ENCODE data around the gene UBE2D3.

Gene UBE2D3

DNA sequence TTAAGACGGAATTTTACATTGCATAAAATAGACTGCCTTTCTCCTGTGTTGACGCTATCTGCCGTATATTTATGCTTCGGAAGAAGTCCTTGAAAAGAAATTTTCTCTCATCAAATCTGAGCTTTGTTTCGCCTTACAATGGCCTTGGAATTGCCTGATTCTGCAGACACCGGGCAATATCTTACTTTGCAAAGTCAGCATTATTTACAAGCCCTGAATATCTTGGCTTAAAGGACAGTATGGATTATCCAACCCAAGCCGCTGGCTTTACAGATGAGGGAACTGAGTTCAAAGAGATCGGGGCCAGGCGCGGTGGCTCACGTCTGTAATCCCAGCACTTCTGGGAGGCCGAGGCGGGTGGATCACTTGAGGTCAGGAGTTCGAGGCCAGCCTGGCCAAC lies 65.4 kb downstream of the UBE2D3 start:
- no peak for DNase-seq
- Mint-ChIP-seq H3K27ac (no peak overlapping the region), H3K4me3 (peak overlapping the region; percentile 93), H3K9me3 (no peaks in the 10 kb centered on the region), H3K4me1 (ENCODE audit: low read depth) (peaks cover 38% of the 10 kb centered on the region), H3K27me3 (no peaks in the 10 kb centered on the region), H3K36me3 (ENCODE audit: low read depth) (peaks cover 7% of the 10 kb centered on the region)

DNA sequence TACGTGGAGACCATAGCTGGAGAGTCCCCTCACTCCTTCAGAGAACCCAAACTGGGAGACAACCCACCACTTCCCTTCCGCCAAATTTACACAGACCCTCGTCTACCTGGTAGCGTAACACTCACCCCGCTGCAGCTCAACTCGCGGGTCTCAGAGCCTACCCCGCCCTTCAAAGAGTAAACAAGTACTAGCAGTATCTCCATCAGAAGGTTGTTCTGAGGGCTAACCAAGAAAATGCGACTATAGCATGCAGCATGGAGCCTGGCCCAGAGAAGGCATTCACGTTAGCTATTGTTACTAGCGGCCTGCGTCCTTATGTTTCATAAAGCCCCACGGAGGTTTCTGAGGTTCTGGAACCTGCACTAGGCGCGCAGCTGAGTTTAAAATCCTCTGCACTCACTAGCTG lies 66.1 kb downstream of the UBE2D3 start:
- no peaks in the 10 kb centered on the region for H3K9me3 Mint-ChIP-seq
- peak overlapping the region; percentile 58 for H3K27ac Mint-ChIP-seq

DNA sequence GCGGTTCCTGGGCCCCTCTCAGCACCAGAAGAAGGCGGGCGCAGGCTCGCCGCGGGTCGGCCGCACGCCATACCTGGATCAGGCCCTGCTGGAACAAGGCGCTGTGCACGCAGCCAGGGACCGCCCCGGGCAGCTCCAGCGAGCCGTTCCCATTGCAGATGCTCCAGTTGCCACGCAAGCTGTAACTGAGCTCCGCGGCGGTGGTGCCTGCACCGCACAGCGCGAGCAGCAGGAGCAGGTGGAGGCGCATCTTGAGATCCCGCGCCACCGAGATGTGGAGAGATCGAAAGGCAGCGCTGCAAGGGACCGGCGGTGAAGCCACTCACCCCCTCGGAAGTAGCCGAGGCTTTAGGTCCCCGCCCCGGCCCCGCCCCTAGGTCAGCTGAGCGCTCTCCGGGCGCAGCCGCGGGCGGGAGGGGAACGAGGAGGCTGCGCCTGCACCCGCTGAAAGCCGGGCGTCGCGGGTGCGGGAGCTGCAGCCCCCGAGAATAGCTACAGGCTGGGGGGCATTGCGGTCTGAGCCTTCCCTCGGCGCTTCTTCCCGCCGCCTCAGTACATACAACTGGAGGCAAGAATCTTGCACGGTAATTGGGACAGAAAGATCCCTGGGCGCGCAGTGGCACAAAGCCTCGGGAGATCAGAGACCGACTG lies 66.6 kb downstream of the UBE2D3 start, which contains the start of gene MANBA:
Gene MANBA, minus strand, starts transcription at position 324 of the 651 bp plus-strand sequence. Its CDS starts 74 bp downstream, at position 250.
- Mint-ChIP-seq H3K4me3 (peak within 1 kb of the TSS; percentile 93), H3K4me1 (ENCODE audit: low read depth) (peaks cover 42% of the 10 kb centered on the region), H3K9me3 (no peaks in the 10 kb centered on the region), H3K27me3 (no peaks in the 10 kb centered on the region), H3K27ac (peak within 1 kb of the TSS; percentile 91), H3K36me3 (ENCODE audit: low read depth) (peaks cover 7% of the 10 kb centered on the region)
- peak; percentile 88 for DNase-seq

More for the DNA sequence above, 66.1 kb downstream of the UBE2D3 start:
- H3K36me3 Mint-ChIP-seq (ENCODE audit: low read depth): peaks cover 7% of the 10 kb centered on the region
- H3K27me3 Mint-ChIP-seq: no peaks in the 10 kb centered on the region
- DNase-seq: no peak
- peak overlapping the region; percentile 93 for H3K4me3 Mint-ChIP-seq
- peaks cover 39% of the 10 kb centered on the region for H3K4me1 Mint-ChIP-seq (ENCODE audit: low read depth)

DNA sequence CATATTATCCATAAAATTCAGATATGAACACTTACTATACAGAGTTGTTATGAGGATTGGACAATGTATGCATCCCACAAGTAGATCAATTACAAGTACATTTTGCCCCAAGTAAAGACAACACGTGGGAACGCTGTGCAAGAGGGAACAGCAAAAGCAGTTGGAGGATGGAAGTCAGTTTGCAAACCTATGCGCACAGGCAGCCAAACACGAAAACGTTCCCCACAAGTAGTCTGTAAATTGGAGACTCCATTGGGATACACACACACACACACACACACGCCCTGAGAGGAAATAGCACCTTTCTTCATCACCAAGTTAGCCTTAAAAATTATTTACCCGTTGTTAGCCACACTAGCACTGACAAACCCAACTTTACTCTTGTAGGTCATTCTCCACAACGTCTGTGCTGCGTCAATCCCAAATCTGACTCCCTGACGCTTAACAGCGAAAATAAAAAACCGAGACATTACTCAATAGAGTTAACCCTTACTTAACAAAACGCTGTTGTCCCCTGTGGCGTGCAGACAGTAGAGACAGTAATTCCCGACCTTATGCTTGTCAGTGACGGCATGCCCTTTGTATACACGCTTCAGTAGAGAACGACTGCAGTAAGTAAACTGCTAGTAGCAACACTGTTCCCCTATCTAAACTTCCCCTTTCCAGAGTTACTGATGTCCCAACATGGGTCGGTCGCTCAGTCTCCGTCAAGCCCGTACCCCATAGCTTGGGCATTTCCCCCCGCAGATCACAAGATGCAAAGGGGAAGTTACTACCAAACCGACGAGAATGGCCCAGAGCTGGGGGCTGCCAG lies 67.3 kb downstream of the UBE2D3 start:
- peaks cover 42% of the 10 kb centered on the region for H3K4me1 Mint-ChIP-seq (ENCODE audit: low read depth)
- H3K27me3 Mint-ChIP-seq: no peaks in the 10 kb centered on the region
- no peak for DNase-seq
- H3K27ac Mint-ChIP-seq: peak overlapping the region; percentile 91
- peaks cover 8% of the 10 kb centered on the region for H3K36me3 Mint-ChIP-seq (ENCODE audit: low read depth)
- peak overlapping the region; percentile 93 for H3K4me3 Mint-ChIP-seq
- peaks cover under 1% of the 10 kb centered on the region for H3K9me3 Mint-ChIP-seq

DNA sequence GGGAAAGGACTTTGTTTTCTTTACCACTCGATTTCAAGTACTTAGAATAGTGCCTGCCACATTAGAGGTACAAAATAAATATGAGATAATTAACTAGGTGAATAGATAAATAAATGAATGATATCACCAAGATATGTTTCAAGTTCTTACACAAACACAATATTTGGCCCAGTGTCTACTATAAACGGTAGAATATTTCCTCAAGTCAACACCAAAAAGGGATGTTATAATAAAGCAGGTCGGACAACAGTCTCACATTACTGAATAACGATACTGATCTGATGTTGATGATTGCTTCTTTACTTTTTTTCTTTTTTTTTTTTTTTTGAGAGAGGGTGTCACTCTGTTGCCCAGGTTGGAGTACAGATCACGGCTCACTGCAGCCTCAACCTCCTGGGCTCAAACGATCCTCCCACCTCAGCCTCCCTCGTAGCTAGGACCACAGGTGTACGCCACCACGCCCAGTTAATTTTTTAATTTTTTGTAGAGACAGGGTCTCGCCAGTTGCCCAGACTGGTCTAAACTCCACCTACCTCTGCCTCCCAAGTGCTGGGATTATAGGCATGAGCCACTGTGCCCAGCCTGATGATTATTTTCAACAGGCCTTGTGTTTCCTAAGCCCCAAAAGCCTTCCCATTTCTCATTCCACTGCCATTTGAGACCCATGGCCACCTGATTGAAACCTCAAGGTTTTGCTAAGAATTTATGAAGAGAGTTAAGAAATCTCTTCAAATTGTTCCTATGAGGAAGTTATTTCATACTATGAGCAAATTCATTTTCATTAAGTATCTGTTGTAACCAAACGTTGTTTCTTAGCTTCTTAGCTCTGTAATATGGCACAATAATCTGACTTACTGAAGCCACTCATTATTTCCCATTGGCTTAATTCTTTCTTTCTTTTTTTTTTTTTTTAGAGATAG lies 68.8 kb downstream of the UBE2D3 start:
- Mint-ChIP-seq H3K27ac (no peak overlapping the region), H3K9me3 (peaks cover 4% of the 10 kb centered on the region), H3K4me3 (no peak overlapping the region), H3K27me3 (no peaks in the 10 kb centered on the region), H3K36me3 (ENCODE audit: low read depth) (peaks cover 11% of the 10 kb centered on the region), H3K4me1 (ENCODE audit: low read depth) (peaks cover 44% of the 10 kb centered on the region)
- no peak for DNase-seq

DNA sequence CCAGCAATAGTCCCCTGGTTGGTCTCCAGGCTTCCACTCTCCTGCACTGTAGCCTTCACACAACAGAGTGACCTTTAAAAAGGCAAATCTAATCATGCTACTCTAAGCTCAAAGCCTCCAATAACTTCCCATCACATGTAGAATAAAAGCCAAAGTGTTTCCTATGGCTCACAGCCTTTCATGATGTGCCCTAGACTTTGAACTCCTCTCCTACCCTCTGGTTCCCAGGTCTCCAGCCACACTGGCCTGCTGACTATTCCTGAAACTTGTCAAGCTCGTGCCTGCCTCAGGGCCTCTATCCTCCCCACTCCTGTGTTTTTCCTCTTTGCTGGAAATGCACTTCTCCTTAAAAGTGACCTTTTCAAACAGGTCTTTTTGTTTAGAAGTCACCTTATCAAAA lies 69.7 kb downstream of the UBE2D3 start:
- peaks cover 11% of the 10 kb centered on the region for H3K36me3 Mint-ChIP-seq (ENCODE audit: low read depth)
- no peak for DNase-seq
- H3K9me3 Mint-ChIP-seq: peaks cover 4% of the 10 kb centered on the region
- H3K27ac Mint-ChIP-seq: no peak overlapping the region
- H3K4me3 Mint-ChIP-seq: no peak overlapping the region
- H3K4me1 Mint-ChIP-seq (ENCODE audit: low read depth): peaks cover 44% of the 10 kb centered on the region
- no peaks in the 10 kb centered on the region for H3K27me3 Mint-ChIP-seq

DNA sequence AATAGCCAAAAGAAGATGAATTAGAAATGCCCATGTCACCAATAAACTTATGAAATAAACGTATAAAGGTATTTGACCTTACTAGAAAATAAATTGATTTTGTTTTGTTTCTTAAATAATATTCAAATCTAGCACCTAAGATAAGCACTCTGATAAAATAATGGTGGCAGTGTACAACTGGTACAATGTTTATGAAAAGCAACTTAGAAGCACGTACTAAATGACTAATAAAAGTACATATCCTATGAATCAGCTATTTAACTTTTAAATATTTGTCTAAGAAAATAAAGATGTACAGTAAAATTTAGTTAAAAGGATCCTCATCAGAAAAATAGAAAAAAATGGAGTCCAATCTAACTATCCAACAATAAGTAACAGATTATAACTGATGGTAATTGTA lies 73.3 kb downstream of the UBE2D3 start:
- H3K4me3 Mint-ChIP-seq: no peak overlapping the region
- H3K4me1 Mint-ChIP-seq (ENCODE audit: low read depth): peaks cover 20% of the 10 kb centered on the region
- no peaks in the 10 kb centered on the region for H3K27me3 Mint-ChIP-seq
- H3K9me3 Mint-ChIP-seq: peaks cover 4% of the 10 kb centered on the region
- no peak for DNase-seq
- peaks cover 15% of the 10 kb centered on the region for H3K36me3 Mint-ChIP-seq (ENCODE audit: low read depth)
- no peak overlapping the region for H3K27ac Mint-ChIP-seq

DNA sequence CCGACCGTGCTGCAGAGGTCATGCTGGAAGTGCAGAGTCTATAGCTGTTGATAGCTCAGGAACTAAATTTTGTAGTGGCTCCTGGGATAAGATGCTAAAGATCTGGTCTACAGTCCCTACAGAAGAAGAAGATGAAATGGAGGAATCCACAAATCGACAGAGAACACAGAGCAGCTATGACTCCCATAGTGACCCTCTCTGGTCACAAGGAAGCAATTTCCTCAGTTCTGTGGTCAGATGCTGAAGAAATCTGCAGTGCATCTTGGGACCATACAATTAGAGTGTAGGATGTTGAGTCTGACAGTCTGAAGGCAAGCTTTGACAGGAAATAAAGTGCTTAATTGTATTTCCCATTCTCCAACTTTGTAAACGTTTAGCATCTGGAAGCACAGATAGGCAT lies 75.4 kb downstream of the UBE2D3 start:
- H3K27ac Mint-ChIP-seq: no peak overlapping the region
- H3K36me3 Mint-ChIP-seq (ENCODE audit: low read depth): peaks cover 15% of the 10 kb centered on the region
- no peak overlapping the region for H3K4me3 Mint-ChIP-seq
- peaks cover 6% of the 10 kb centered on the region for H3K4me1 Mint-ChIP-seq (ENCODE audit: low read depth)
- H3K27me3 Mint-ChIP-seq: no peaks in the 10 kb centered on the region
- DNase-seq: no peak
- peaks cover 4% of the 10 kb centered on the region for H3K9me3 Mint-ChIP-seq
